Kidney (tissue), 14 donors: Measurements from ENCODE around the gene F2RL2. TPM values are rescaled to one million over a fixed set of nuclear protein-coding genes. Genes with fewer than 3 reads are reported as not detected.

ENCODE experiments used
- DNase-seq, 5 donors: peaks; one replicate each; pipeline ENCODE4 v3.0.0-alpha.2; 2013 to 2020
- FAIRE-seq: peaks from 2 replicates; lab custom pipeline; 2012; peaks lifted over from hg19 to GRCh38; lab: Jason Lieb, UNC
- H3K27ac ChIP-seq, 2 donors: one replicate each; pipeline ENCODE4 v1.7.0; 2013; ENCODE audit warnings: low read depth in 2 of 2, low read length in 2 of 2, inconsistent platforms in 1 of 2
- H3K27me3 ChIP-seq: one replicate; pipeline ENCODE4 v1.7.1; 2013; ENCODE audit warnings: low read length, inconsistent platforms; ENCODE audit not compliant: control insufficient read depth, insufficient read depth
- H3K36me3 ChIP-seq, 3 donors: one replicate each; pipeline versions ENCODE4 v1.7.0 to v1.7.1; 2013; ENCODE audit warnings: low read length in 3 of 3, control low read depth in 1 of 3, inconsistent platforms in 1 of 3; ENCODE audit not compliant: insufficient read depth in 3 of 3, control insufficient read depth in 2 of 3
- H3K4me1 ChIP-seq, 3 donors: one replicate each; pipeline versions ENCODE4 v1.7.0 to v1.7.1; 2013; ENCODE audit warnings: low read length in 3 of 3, inconsistent platforms in 1 of 3, low read depth in 1 of 3; ENCODE audit not compliant: control insufficient read depth in 2 of 3, insufficient read depth in 2 of 3
- H3K4me3 ChIP-seq, 3 donors: one replicate each; pipeline versions ENCODE4 v1.7.0 to v1.8.1; 2013; ENCODE audit warnings: low read length in 3 of 3, control low read depth in 1 of 3, inconsistent platforms in 1 of 3
- H3K9ac ChIP-seq, 3 donors: one replicate each; pipeline versions ENCODE4 v1.7.0 to v1.7.1; 2013; ENCODE audit warnings: low read length in 3 of 3, control low read depth in 1 of 3, inconsistent platforms in 1 of 3
- H3K9me3 ChIP-seq, 3 donors: one replicate each; pipeline versions ENCODE4 v1.7.0 to v1.7.1; 2013; ENCODE audit warnings: low read length in 3 of 3, control low read depth in 1 of 3, inconsistent platforms in 1 of 3; ENCODE audit not compliant: control insufficient read depth in 2 of 3, insufficient read depth in 1 of 3
- CTCF ChIP-seq: IDR thresholded peaks from 3 replicates; pipeline ENCODE4 v1.5.1; 2012; ENCODE audit warnings: mild to moderate bottlenecking, moderate library complexity, borderline replicate concordance; ENCODE audit not compliant: insufficient read depth; ENCODE audit errors: extremely low read depth
- intact Hi-C: fragments of 100-400 bp; cut with DNase I; formaldehyde crosslinking; loops from one replicate; pipeline ENCODE4 v1.11.1; 2022
- polyA plus RNA-seq: library from polyadenylated mRNA; stranded (reverse); fragments of 350-450 nt; fragmentation: Illumina TruSeq; extraction: RNeasy Lipid Tissue Mini Kit (QIAGEN cat#74804); gene quantifications from one replicate; pipeline ENCODE4 v1.2.3, GENCODE V29; 2014; ENCODE audit warnings: low read depth, low replicate concordance; ENCODE audit not compliant: insufficient read depth
- total RNA-seq: library from RNA; stranded (reverse); fragmentation: NEBNext Ultra II Directional; extraction: Animal tissue kit (Norgen Biotek cat#: 25700); gene quantifications from one replicate; pipeline ENCODE4 v1.2.1, GENCODE V29; 2021
- donor health status: control.
- donor health status: control.
- donor health status: control.
- donor health status: control.
- donor health status: control.
- donor health status: DM: yes; HTN: yes; CAD: no.
- donor health status: Normal renal cell carcinoma (clear cell type).

F2RL2 gene
- total and polyA plus RNA-seq, 2 donors from 2014 or later: 0.32 to 0.44 TPM

- no peaks in the 10 kb centered on the region for H3K27me3 ChIP-seq
- no peak overlapping the region for H3K27ac ChIP-seq
- FAIRE-seq: no peak
- H3K4me3 ChIP-seq: no peak overlapping the region
- H3K4me1 ChIP-seq: peaks cover 0 to 3% (median 2%) of the 10 kb centered on the region in 3 donors
- intact Hi-C loops: no loop called here
- peak in 1 of 5 donors; percentile 42 for DNase-seq
- H3K9ac ChIP-seq: no peak overlapping the region
- no peak for TF ChIP-seq CTCF
- no peaks in the 10 kb centered on the region for H3K9me3 ChIP-seq
- no peaks in the 10 kb centered on the region for H3K36me3 ChIP-seq
These were observed 2.0 kb upstream of the F2RL2 start for GRCh38 chr5:76625087-76625815.

GRCh38 chr5:76622076-76622475, 1.1 kb downstream of the F2RL2 start:
- Histone ChIP-seq H3K27me3 (no peaks in the 10 kb centered on the region), H3K4me1 (peaks cover 0 to 3% (median 2%) of the 10 kb centered on the region in 3 donors), H3K4me3 (no peak overlapping the region), H3K36me3 (no peaks in the 10 kb centered on the region), H3K27ac (no peak overlapping the region), H3K9me3 (no peaks in the 10 kb centered on the region), H3K9ac (no peak overlapping the region)
- FAIRE-seq: no peak
- DNase-seq: no peak
- TF ChIP-seq CTCF: no peak
- intact Hi-C loops: no loop called here

- TF ChIP-seq CTCF: no peak
- FAIRE-seq (no peak), DNase-seq (no peak)
- H3K4me1 ChIP-seq: peaks cover 0 to 3% (median 2%) of the 10 kb centered on the region in 3 donors
- no peaks in the 10 kb centered on the region for H3K9me3 ChIP-seq
- no peak overlapping the region for H3K27ac ChIP-seq
- H3K36me3 ChIP-seq: no peaks in the 10 kb centered on the region
- intact Hi-C loops: no loop called here
- no peaks in the 10 kb centered on the region for H3K27me3 ChIP-seq
- no peak overlapping the region for H3K9ac ChIP-seq
- no peak overlapping the region for H3K4me3 ChIP-seq
These were observed 3.0 kb downstream of the F2RL2 start for GRCh38 chr5:76620166-76620565.
